ENCODE data around the gene ACADL.
A peak's percentile ranks its signal among the peaks of the same experiment; 100 is the strongest.

Gene ACADL

GRCh38 chr2:210169516-210170195 lies 55.6 kb downstream of the ACADL start:
- Mint-ChIP-seq H3K27me3 (no peaks in the 10 kb centered on the region), H3K27ac (peak overlapping the region; percentile 97), H3K4me1 (ENCODE audit: low read depth) (peaks cover 38% of the 10 kb centered on the region)

GRCh38 chr2:210167227-210167626 lies 58.0 kb downstream of the ACADL start:
- Mint-ChIP-seq H3K9me3 (ENCODE audit: low read depth) (no peaks in the 10 kb centered on the region), H3K27ac (no peak overlapping the region), H3K4me1 (ENCODE audit: low read depth) (peaks cover 50% of the 10 kb centered on the region), H3K27me3 (no peaks in the 10 kb centered on the region), H3K36me3 (peaks cover 3% of the 10 kb centered on the region), H3K4me3 (no peak overlapping the region)

More at GRCh38 chr2:210169516-210170195, 55.6 kb downstream of the ACADL start:
- H3K9me3 Mint-ChIP-seq (ENCODE audit: low read depth): no peaks in the 10 kb centered on the region
- H3K36me3 Mint-ChIP-seq: no peaks in the 10 kb centered on the region
- peak overlapping the region; percentile 98 for H3K4me3 Mint-ChIP-seq

GRCh38 chr2:210162466-210163124 lies 62.7 kb downstream of the ACADL start:
- Mint-ChIP-seq H3K27me3 (no peaks in the 10 kb centered on the region), H3K4me3 (no peak overlapping the region), H3K36me3 (peaks cover 8% of the 10 kb centered on the region), H3K9me3 (ENCODE audit: low read depth) (no peaks in the 10 kb centered on the region), H3K4me1 (ENCODE audit: low read depth) (peaks cover 17% of the 10 kb centered on the region), H3K27ac (no peak overlapping the region)

GRCh38 chr2:210159059-210159458 lies 66.2 kb downstream of the ACADL start:
- H3K4me3 Mint-ChIP-seq: no peak overlapping the region
- H3K27ac Mint-ChIP-seq: no peak overlapping the region
- H3K9me3 Mint-ChIP-seq (ENCODE audit: low read depth): no peaks in the 10 kb centered on the region
- H3K4me1 Mint-ChIP-seq (ENCODE audit: low read depth): peaks cover 12% of the 10 kb centered on the region
- no peaks in the 10 kb centered on the region for H3K27me3 Mint-ChIP-seq
- H3K36me3 Mint-ChIP-seq: peaks cover 10% of the 10 kb centered on the region

GRCh38 chr2:210158236-210158635 lies 67.0 kb downstream of the ACADL start:
- H3K27ac Mint-ChIP-seq: no peak overlapping the region
- no peaks in the 10 kb centered on the region for H3K9me3 Mint-ChIP-seq (ENCODE audit: low read depth)
- H3K27me3 Mint-ChIP-seq: no peaks in the 10 kb centered on the region
- H3K4me3 Mint-ChIP-seq: no peak overlapping the region
- H3K36me3 Mint-ChIP-seq: peaks cover 16% of the 10 kb centered on the region
- H3K4me1 Mint-ChIP-seq (ENCODE audit: low read depth): peaks cover 10% of the 10 kb centered on the region

GRCh38 chr2:210157526-210157925 lies 67.7 kb downstream of the ACADL start:
- peaks cover 14% of the 10 kb centered on the region for H3K36me3 Mint-ChIP-seq
- H3K27me3 Mint-ChIP-seq: no peaks in the 10 kb centered on the region
- H3K27ac Mint-ChIP-seq: no peak overlapping the region
- no peak overlapping the region for H3K4me3 Mint-ChIP-seq
- no peaks in the 10 kb centered on the region for H3K9me3 Mint-ChIP-seq (ENCODE audit: low read depth)
- H3K4me1 Mint-ChIP-seq (ENCODE audit: low read depth): peaks cover 3% of the 10 kb centered on the region

- H3K27me3 Mint-ChIP-seq: no peaks in the 10 kb centered on the region
Observed at GRCh38 chr2:210147614-210148013, 77.6 kb downstream of the ACADL start.

More at GRCh38 chr2:210147614-210148013, 77.6 kb downstream of the ACADL start:
- Mint-ChIP-seq H3K27ac (no peak overlapping the region), H3K4me3 (no peak overlapping the region), H3K36me3 (peaks cover 26% of the 10 kb centered on the region), H3K4me1 (ENCODE audit: low read depth) (peaks cover 2% of the 10 kb centered on the region), H3K9me3 (ENCODE audit: low read depth) (peaks cover 17% of the 10 kb centered on the region)
